Heart left ventricle (tissue), 16 donors: ENCODE data around the gene MIF4GD. TPM values are rescaled to one million over a fixed set of nuclear protein-coding genes. Genes with fewer than 3 reads are reported as not detected.

Experiments
- ATAC-seq, 4 donors: fragments of 200-7000 bp; cut with Tn5 transposase; one replicate each; pipeline ENCODE4 v1.9.1; 2020 to 2022; ENCODE audit warnings: moderate library complexity in 4 of 4, mild to moderate bottlenecking in 3 of 4, moderate number of reproducible peaks in 1 of 4
- DNase-seq, 5 donors: peaks; one replicate each; pipeline ENCODE4 v3.0.0-alpha.2; 2020
- H3K27ac ChIP-seq, 12 donors: fragments of 200-600 bp; sonication (generic) in 4 of 12; one replicate each; pipeline versions ENCODE4 v1.5.0 to v1.8.0; 2016 to 2022; ENCODE audit warnings: mild to moderate bottlenecking in 2 of 12
- H3K27me3 ChIP-seq, 9 donors: fragments of 200-600 bp; sonication (generic) in 2 of 9; one replicate each; pipeline versions ENCODE4 v1.5.1 to v1.8.0; 2016 to 2022; ENCODE audit warnings: mild to moderate bottlenecking in 3 of 9
- H3K36me3 ChIP-seq, 9 donors: fragments of 200-600 bp; sonication (generic) in 2 of 9; one replicate each; pipeline versions ENCODE4 v1.5.0 to v1.8.0; 2018 to 2022; ENCODE audit warnings: mild to moderate bottlenecking in 2 of 9
- H3K4me1 ChIP-seq, 12 donors: fragments of 200-600 bp; sonication (generic) in 4 of 12; one replicate each; pipeline versions ENCODE4 v1.5.0 to v1.8.0; 2016 to 2022; ENCODE audit warnings: mild to moderate bottlenecking in 3 of 12
- H3K4me3 ChIP-seq, 12 donors: fragments of 200-600 bp; sonication (generic) in 4 of 12; one replicate each; pipeline versions ENCODE4 v1.5.0 to v1.8.0; 2017 to 2022; ENCODE audit warnings: mild to moderate bottlenecking in 9 of 12, moderate library complexity in 4 of 12
- H3K9me3 ChIP-seq, 12 donors: fragments of 200-600 bp; sonication (generic) in 4 of 12; one replicate each; pipeline versions ENCODE4 v1.5.0 to v1.8.0; 2016 to 2022; ENCODE audit warnings: mild to moderate bottlenecking in 1 of 12
- CTCF ChIP-seq, 12 donors: fragments of 200-600 bp; sonication (generic) in 4 of 12; IDR thresholded peaks; one replicate each; pipeline versions ENCODE4 v1.5.0 to v1.8.0; 2018 to 2022; ENCODE audit warnings: antibody characterized with exemption in 12 of 12, mild to moderate bottlenecking in 5 of 12
- POLR2A ChIP-seq, 2 donors: fragments of 450-650 bp; IDR thresholded peaks; one replicate each; pipeline ENCODE4 v1.6.1; 2017; ENCODE audit warnings: antibody characterized with exemption in 2 of 2, mild to moderate bottlenecking in 2 of 2, moderate library complexity in 2 of 2
- WGBS, 4 donors: extraction: QIAGEN DNeasy Blood & Tissue Kit in 2 of 4; methylation state at CpG; one replicate each; pipeline versions ENCODE4 v1.1.5 to v1.1.7; 2013 to 2018; 5-methylcytosine and 5-hydroxymethylcytosine counted together
- intact Hi-C, 10 donors: fragments of 100-400 bp; cut with DNase I; formaldehyde crosslinking; loops; one replicate each; pipeline versions ENCODE4 v1.11.1 to v1.14.2; 2022
- polyA plus RNA-seq, 2 donors: library from polyadenylated mRNA; stranded (reverse); fragments of 200-250 nt; gene quantifications; one replicate each; pipeline ENCODE4 v1.2.3, GENCODE V29; 2013
- total RNA-seq, 9 donors: library from RNA; depleted of rRNA in 2 of 9; stranded (reverse); fragments of >200 nt in 2 of 9; fragmentation: NEBNext Ultra II Directional in 3 of 9; extraction: Animal tissue kit (Norgen Biotek cat#: 25700) in 3 of 9; gene quantifications; one replicate each; pipeline versions ENCODE4 v1.1.0 to v1.2.4, GENCODE V29; 2016 to 2023
- donor health status: ischemic (EF 13 %, LVEDD 7.1; RV severe dilation, severe dysfunction).
- donor health status: healthy with polysubstance abuse.
- donor health status: DM: no; HTN: yes; CAD: no.
- donor health status: DM: no; HTN: no; CAD: no.
- donor health status: ischemic (EF 25% LVEDD 6.9; RV normal size, moderate dysfunction).
- donor health status: ischemic (EF 25% LVEDD 5.7; RV mildly dilated, moderate dysfunction).
- donor health status: healthy.
- donor health status: DM: yes; HTN: yes; CAD: no.
- donor health status: ischemic (EF 35%, LVEDD 5.7; RV mildly dilated, moderate dysfunction).
- donor health status: nonischemic (EF 11% LVEDD 7.7; RV severe dilation, severe dysfunction).
- donor health status: DM: yes; HTN: yes; CAD: no.
- donor health status: PGD.
- donor health status: ischemic (EF 29% LVEDD 5.4; RV normal size, mild dysfunction).
- donor health status: nonischemic (EF 23%, LVEDD 6.1; RV moderate dilation, normal function).

MIF4GD gene
- total and polyA plus RNA-seq, 11 donors: 8.6 to 34.7 (median 18.6) TPM

GRCh38 chr17:75271233-75271954 lies 363 bp upstream of the MIF4GD start:
- TF ChIP-seq CTCF (IDR thresholded peaks at IDR 0.05): peak; percentile 37 to 95 (median 83)
- TF ChIP-seq POLR2A (IDR thresholded peaks at IDR 0.05): peak in 1 of 2 donors; percentile 38
- intact Hi-C loops: loop anchor here in 2 of 10 donors (2.0 to 10.0 kb wide), 4 partner anchors 63 to 316 kb away; partner anchors contain the start of gene MYO15B (in 1 of the 2)
- 0 to 1% (median 1%) methylated on average over 23 to 74 of the region's 74 CpGs for WGBS, 4 donors

GRCh38 chr17:75270218-75270965 lies 639 bp downstream of the MIF4GD start:
- ATAC-seq (peak; percentile 33 to 72 (median 61)), DNase-seq (peak; percentile 72 to 82 (median 74))
- no peaks in the 10 kb centered on the region for H3K27me3 ChIP-seq
- intact Hi-C loops: loop anchor here in 2 of 10 donors (2.0 to 10.0 kb wide), 4 partner anchors 64 to 317 kb away; partner anchors contain the start of gene MYO15B (in 1 of the 2)
- peak overlapping the region; percentile 86 to 98 (median 95) for H3K27ac ChIP-seq
- peaks cover 0 to 60% (median 22%) of the 10 kb centered on the region in 12 donors for H3K4me1 ChIP-seq
- no peaks in the 10 kb centered on the region for H3K9me3 ChIP-seq
- H3K4me3 ChIP-seq: peak overlapping the region; percentile 52 to 99 (median 95)
- TF ChIP-seq CTCF (IDR thresholded peaks at IDR 0.05) (peak in 5 of 12 donors; percentile 15 to 46 (median 33)), POLR2A (IDR thresholded peaks at IDR 0.05) (peak in 1 of 2 donors; percentile 6)
- peaks cover 0 to 43% (median 17%) of the 10 kb centered on the region in 9 donors for H3K36me3 ChIP-seq
- WGBS, 4 donors: 1 to 3% (median 1%) methylated on average over 15 to 47 of the region's 47 CpGs

More at GRCh38 chr17:75271233-75271954, 363 bp upstream of the MIF4GD start:
- Histone ChIP-seq H3K4me3 (peak overlapping the region; percentile 62 to 99 (median 95)), H3K36me3 (peaks cover 0 to 33% (median 7%) of the 10 kb centered on the region in 9 donors), H3K27ac (peak overlapping the region; percentile 84 to 98 (median 92)), H3K27me3 (no peaks in the 10 kb centered on the region), H3K4me1 (peaks cover 0 to 53% (median 22%) of the 10 kb centered on the region in 12 donors), H3K9me3 (no peaks in the 10 kb centered on the region)
- ATAC-seq (peak; percentile 32 to 83 (median 72)), DNase-seq (peak; percentile 82 to 92 (median 86))

- Histone ChIP-seq H3K4me3 (peak overlapping the region; percentile 52 to 99 (median 95)), H3K27me3 (no peaks in the 10 kb centered on the region), H3K27ac (peak overlapping the region; percentile 86 to 98 (median 95)), H3K9me3 (no peaks in the 10 kb centered on the region), H3K36me3 (peaks cover 0 to 42% (median 22%) of the 10 kb centered on the region in 9 donors), H3K4me1 (peaks cover 0 to 60% (median 22%) of the 10 kb centered on the region in 12 donors)
- intact Hi-C loops: loop anchor here in 2 of 10 donors (2.0 to 10.0 kb wide), 4 partner anchors 65 to 317 kb away; partner anchors contain the start of gene MYO15B (in 1 of the 2)
- 20 to 24% (median 23%) methylated on average over 4 to 6 of the region's 6 CpGs for WGBS, 4 donors
- TF ChIP-seq POLR2A (IDR thresholded peaks at IDR 0.05): no peak
- TF ChIP-seq CTCF (IDR thresholded peaks at IDR 0.05): no peak
- DNase-seq (no peak), ATAC-seq (no peak)
Observed at GRCh38 chr17:75269844-75270217, 1.2 kb downstream of the MIF4GD start.
